Measurements from ENCODE around the gene TGM2. TPM values are rescaled to one million over a fixed set of nuclear protein-coding genes. Genes with fewer than 3 reads are reported as not detected.

The TGM2 gene
- total and polyA plus RNA-seq, 10 donors: 9.3 to 167 (median 69.8) TPM

DNA sequence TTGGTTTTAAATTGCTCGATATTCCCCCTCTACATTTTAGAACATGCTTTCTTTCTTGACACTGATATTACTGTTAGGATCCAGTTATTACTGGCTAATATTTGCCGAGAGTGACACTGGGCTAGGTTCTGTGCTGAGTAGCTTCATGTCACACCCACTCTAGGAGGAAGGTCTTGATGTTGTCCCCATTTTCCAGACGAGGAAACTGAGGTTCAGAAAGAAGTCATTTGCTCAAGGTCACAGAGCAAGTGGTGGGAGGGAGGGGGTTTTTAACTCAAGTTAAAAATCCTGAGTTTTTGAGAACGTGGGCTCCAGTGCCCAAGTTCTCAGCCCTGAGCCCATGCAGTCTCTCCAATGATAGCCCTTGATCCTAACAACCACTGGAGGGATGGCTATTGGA is 18.9 kb downstream of the TGM2 start:
- intact Hi-C loops (cut with DNase I; ENCODE audit: low total_unique reads): no loop called here
- H3K36me3 ChIP-seq: peaks cover 0 to 50% (median 8%) of the 10 kb centered on the region in 6 donors
- no peak overlapping the region for H3K27ac ChIP-seq

GRCh38 chr20:38145729-38146075 is 19.4 kb downstream of the TGM2 start:
- no peak for DNase-seq
- Histone ChIP-seq H3K4me1 (peaks cover 24 to 80% (median 43%) of the 10 kb centered on the region in 6 donors), H3K27ac (peak overlapping the region in 1 of 8 donors; percentile 78), H3K27me3 (replicated peaks in 1 of 7) (no peaks in the 10 kb centered on the region), H3K36me3 (peaks cover 0 to 50% (median 8%) of the 10 kb centered on the region in 6 donors), H3K4me3 (no peak overlapping the region), H3K9me3 (no peaks in the 10 kb centered on the region)
- WGBS, 5 donors: 85 to 90% (median 89%) methylated on average over 4 of the region's 4 CpGs
- intact Hi-C loops (cut with DNase I; ENCODE audit: low total_unique reads): no loop called here
- TF ChIP-seq POLR2AphosphoS5 (IDR thresholded peaks at IDR 0.05): no peak
- TF ChIP-seq POLR2A (IDR thresholded peaks at IDR 0.05): no peak
- TF ChIP-seq, protein P1, sequence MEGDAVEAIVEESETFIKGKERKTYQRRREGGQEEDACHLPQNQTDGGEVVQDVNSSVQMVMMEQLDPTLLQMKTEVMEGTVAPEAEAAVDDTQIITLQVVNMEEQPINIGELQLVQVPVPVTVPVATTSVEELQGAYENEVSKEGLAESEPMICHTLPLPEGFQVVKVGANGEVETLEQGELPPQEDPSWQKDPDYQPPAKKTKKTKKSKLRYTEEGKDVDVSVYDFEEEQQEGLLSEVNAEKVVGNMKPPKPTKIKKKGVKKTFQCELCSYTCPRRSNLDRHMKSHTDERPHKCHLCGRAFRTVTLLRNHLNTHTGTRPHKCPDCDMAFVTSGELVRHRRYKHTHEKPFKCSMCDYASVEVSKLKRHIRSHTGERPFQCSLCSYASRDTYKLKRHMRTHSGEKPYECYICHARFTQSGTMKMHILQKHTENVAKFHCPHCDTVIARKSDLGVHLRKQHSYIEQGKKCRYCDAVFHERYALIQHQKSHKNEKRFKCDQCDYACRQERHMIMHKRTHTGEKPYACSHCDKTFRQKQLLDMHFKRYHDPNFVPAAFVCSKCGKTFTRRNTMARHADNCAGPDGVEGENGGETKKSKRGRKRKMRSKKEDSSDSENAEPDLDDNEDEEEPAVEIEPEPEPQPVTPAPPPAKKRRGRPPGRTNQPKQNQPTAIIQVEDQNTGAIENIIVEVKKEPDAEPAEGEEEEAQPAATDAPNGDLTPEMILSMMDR (IDR thresholded peaks at IDR 0.05 in 8 of 11, conservative IDR thresholded peaks at IDR 0.05 in 3 of 11): no peak

More for the DNA sequence above, 18.9 kb downstream of the TGM2 start:
- TF ChIP-seq POLR2AphosphoS5 (IDR thresholded peaks at IDR 0.05): no peak
- TF ChIP-seq, protein P1 (IDR thresholded peaks at IDR 0.05 in 8 of 11, conservative IDR thresholded peaks at IDR 0.05 in 3 of 11): no peak
- TF ChIP-seq POLR2A (IDR thresholded peaks at IDR 0.05): no peak
- Histone ChIP-seq H3K4me3 (no peak overlapping the region), H3K27me3 (replicated peaks in 1 of 7) (no peaks in the 10 kb centered on the region), H3K9me3 (no peaks in the 10 kb centered on the region), H3K4me1 (peaks cover 19 to 80% (median 43%) of the 10 kb centered on the region in 6 donors)
- no peak for DNase-seq
- 80 to 90% (median 87%) methylated on average over 4 of the region's 4 CpGs for WGBS, 5 donors

GRCh38 chr20:38144974-38145728 is 19.9 kb downstream of the TGM2 start:
- peaks cover 27 to 80% (median 45%) of the 10 kb centered on the region in 6 donors for H3K4me1 ChIP-seq
- H3K9me3 ChIP-seq: no peaks in the 10 kb centered on the region
- peaks cover 0 to 44% (median 5%) of the 10 kb centered on the region in 6 donors for H3K36me3 ChIP-seq
- no peak for DNase-seq
- H3K27me3 ChIP-seq (replicated peaks in 1 of 7): no peaks in the 10 kb centered on the region
- 70 to 75% (median 72%) methylated on average over 9 of the region's 9 CpGs for WGBS, 5 donors
- intact Hi-C loops (cut with DNase I; ENCODE audit: low total_unique reads): no loop called here
- H3K27ac ChIP-seq: peak overlapping the region in 7 of 8 donors; percentile 31 to 78 (median 73)
- TF ChIP-seq, protein P1 (IDR thresholded peaks at IDR 0.05 in 8 of 11, conservative IDR thresholded peaks at IDR 0.05 in 3 of 11): no peak
- no peak for TF ChIP-seq POLR2AphosphoS5 (IDR thresholded peaks at IDR 0.05)
- no peak for TF ChIP-seq POLR2A (IDR thresholded peaks at IDR 0.05)
- no peak overlapping the region for H3K4me3 ChIP-seq

GRCh38 chr20:38144598-38144973 is 20.5 kb downstream of the TGM2 start:
- intact Hi-C loops (cut with DNase I; ENCODE audit: low total_unique reads): no loop called here
- Histone ChIP-seq H3K36me3 (peaks cover 0 to 41% (median 3%) of the 10 kb centered on the region in 6 donors), H3K9me3 (no peaks in the 10 kb centered on the region), H3K27ac (peak overlapping the region; percentile 31 to 78 (median 72)), H3K4me1 (peaks cover 31 to 80% (median 48%) of the 10 kb centered on the region in 6 donors), H3K4me3 (no peak overlapping the region), H3K27me3 (replicated peaks in 1 of 7) (no peaks in the 10 kb centered on the region)
- 74 to 86% (median 84%) methylated on average over 5 of the region's 5 CpGs for WGBS, 5 donors
- TF ChIP-seq, protein P1 (IDR thresholded peaks at IDR 0.05 in 8 of 11, conservative IDR thresholded peaks at IDR 0.05 in 3 of 11): no peak
- TF ChIP-seq POLR2AphosphoS5 (IDR thresholded peaks at IDR 0.05) (no peak), POLR2A (IDR thresholded peaks at IDR 0.05) (no peak)
- no peak for DNase-seq

All from spleen (tissue), 11 donors.